ENCODE measurements around the gene TRIM39. TPM values are rescaled to one million over a fixed set of nuclear protein-coding genes. Genes with fewer than 3 reads are reported as not detected.
A peak's percentile ranks its signal among the peaks of the same experiment; 100 is the strongest.

TRIM39 gene
- total and polyA plus RNA-seq, 8 donors, result 5.6 to 12.5 (median 6.9) TPM

DNA sequence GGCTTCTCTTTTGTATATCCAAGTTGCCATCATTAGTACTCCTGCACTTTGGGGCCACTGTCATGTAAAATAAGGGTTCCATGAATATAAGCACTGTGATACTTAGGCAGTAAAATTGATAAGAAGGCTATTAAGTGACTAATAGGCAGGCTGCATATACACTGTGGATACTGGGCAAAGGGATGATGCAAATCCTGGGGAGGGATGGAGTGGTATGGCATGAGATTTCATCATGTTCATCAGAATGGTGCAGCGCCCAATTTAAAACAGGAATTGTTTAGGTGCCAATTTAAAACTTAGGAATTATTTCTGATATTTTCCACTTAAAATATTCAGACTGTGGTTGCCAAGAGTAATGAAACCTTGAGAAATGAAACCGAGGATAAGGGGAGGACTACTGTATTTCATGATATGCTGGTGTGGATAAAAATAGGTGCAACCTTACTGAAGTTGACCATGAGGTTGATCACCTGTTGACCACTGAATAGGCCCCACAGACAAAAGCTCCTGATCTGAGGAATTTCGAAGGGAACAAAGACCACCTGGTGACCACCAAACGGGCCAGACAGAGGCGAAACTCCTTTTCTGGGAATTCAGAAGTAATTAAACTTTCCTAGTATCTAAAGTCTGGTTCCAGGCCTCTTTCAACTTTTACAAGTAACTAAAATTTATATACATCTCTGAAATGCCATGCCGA lies 4.9 kb upstream of the TRIM39 start:
- H3K9me3 ChIP-seq, result no peaks in the 10 kb centered on the region
- intact Hi-C loops (cut with DNase I), result no loop called here
- 80 to 84% methylated on average over 6 of the region's 6 CpGs for WGBS, 2 donors
- H3K27ac ChIP-seq, result no peak overlapping the region
- H3K4me3 ChIP-seq, result no peak overlapping the region
- DNase-seq (no peak), FAIRE-seq (no peak), ATAC-seq (no peak)
- peaks cover 9 to 20% (median 10%) of the 10 kb centered on the region in 3 donors for H3K4me1 ChIP-seq
- H3K36me3 ChIP-seq, result no peaks in the 10 kb centered on the region
- TF ChIP-seq CTCF (IDR thresholded peaks at IDR 0.05), result no peak
- no peaks in the 10 kb centered on the region for H3K27me3 ChIP-seq

- no peaks in the 10 kb centered on the region for H3K36me3 ChIP-seq
- no peak overlapping the region for H3K4me3 ChIP-seq
- 80 to 91% methylated on average over 20 of the region's 20 CpGs for WGBS, 2 donors
- H3K4me1 ChIP-seq, result peaks cover 10 to 24% (median 14%) of the 10 kb centered on the region in 3 donors
- DNase-seq (no peak), FAIRE-seq (no peak), ATAC-seq (no peak)
- H3K27ac ChIP-seq, result no peak overlapping the region
- no peak for TF ChIP-seq CTCF (IDR thresholded peaks at IDR 0.05)
- intact Hi-C loops (cut with DNase I), result no loop called here
- no peaks in the 10 kb centered on the region for H3K27me3 ChIP-seq
- no peaks in the 10 kb centered on the region for H3K9me3 ChIP-seq
These were observed 3.9 kb upstream of the TRIM39 start for GRCh38 chr6:30322527-30323501.

DNA sequence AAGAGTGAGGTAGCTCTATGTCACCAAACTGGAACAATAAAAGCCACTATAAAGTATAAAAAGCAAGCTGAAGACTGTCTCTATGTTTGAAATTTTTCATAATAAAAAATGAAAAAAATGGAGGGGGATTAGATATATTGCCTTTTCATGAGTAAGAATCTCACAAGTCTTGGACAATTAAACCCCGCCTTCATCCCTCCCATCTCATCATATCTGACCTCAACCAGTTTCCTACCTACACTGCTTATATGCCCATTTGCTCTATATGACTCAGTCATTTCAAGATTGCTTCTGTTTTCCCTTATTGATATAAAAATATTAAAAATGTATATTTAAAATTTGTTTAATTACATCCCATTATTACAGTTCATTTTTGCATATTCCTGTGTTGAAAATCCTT lies 2.9 kb upstream of the TRIM39 start:
- ATAC-seq, result no peak
- Histone ChIP-seq H3K4me3 (no peak overlapping the region), H3K9me3 (no peaks in the 10 kb centered on the region), H3K27ac (no peak overlapping the region), H3K4me1 (peaks cover 12 to 28% (median 15%) of the 10 kb centered on the region in 3 donors), H3K36me3 (no peaks in the 10 kb centered on the region), H3K27me3 (no peaks in the 10 kb centered on the region)
- DNase-seq, result no peak
- no peak for TF ChIP-seq CTCF (IDR thresholded peaks at IDR 0.05)
- 92 to 95% methylated on average over 1 of the region's 1 CpG for WGBS, 2 donors
- FAIRE-seq, result no peak
- intact Hi-C loops (cut with DNase I), result no loop called here

DNA sequence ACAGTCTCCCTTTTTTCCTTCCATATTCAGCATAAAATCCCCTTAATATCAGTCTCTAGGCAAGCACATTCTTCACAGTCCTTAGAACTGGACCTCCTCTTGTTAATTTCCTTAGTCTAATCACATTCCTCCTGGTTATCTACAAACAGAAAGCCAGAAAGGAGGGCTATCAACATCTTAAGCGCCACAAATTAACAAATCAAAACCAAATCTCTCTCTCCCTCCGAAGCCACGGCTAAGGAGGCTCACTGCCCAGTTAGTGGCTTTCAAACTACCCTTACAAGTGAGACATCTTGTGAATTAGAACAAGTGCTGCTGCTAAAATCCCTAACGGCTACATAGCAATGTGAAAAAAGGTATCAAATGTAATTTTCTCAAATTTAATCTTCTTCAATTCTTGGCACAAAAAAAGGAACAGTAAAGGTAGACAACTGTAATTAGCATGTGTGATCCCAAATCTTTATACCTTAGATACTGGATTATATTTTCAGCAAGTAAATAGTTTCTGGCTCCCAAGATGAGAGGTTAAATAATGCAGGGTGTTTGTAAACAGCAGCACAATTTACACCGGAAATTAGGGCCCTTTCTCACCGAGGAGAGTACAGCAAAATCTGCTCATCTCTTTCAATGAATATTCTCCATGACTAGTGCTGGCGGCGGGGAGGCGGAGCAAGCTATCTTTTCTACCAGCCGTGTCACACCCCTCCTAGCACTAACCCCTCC lies 1.4 kb upstream of the TRIM39 start:
- no peaks in the 10 kb centered on the region for H3K27me3 ChIP-seq
- ATAC-seq, result peak; percentile 34 to 74 (median 53)
- peaks cover 0 to 7% (median 4%) of the 10 kb centered on the region in 3 donors for H3K36me3 ChIP-seq
- 2% methylated on average over 10 of the region's 10 CpGs for WGBS, 2 donors
- peak in 1 of 6 donors; percentile 30 for DNase-seq
- no peak for FAIRE-seq
- peak overlapping the region; percentile 64 to 89 (median 82) for H3K4me3 ChIP-seq
- intact Hi-C loops (cut with DNase I), result no loop called here
- H3K27ac ChIP-seq, result peak overlapping the region; percentile 93 to 98 (median 96)
- no peaks in the 10 kb centered on the region for H3K9me3 ChIP-seq
- TF ChIP-seq CTCF (IDR thresholded peaks at IDR 0.05), result no peak
- H3K4me1 ChIP-seq, result peaks cover 12 to 28% (median 15%) of the 10 kb centered on the region in 3 donors

Data from pancreas (tissue), 10 donors.